ENCODE data around the gene ERCC5.

Gene ERCC5

DNA sequence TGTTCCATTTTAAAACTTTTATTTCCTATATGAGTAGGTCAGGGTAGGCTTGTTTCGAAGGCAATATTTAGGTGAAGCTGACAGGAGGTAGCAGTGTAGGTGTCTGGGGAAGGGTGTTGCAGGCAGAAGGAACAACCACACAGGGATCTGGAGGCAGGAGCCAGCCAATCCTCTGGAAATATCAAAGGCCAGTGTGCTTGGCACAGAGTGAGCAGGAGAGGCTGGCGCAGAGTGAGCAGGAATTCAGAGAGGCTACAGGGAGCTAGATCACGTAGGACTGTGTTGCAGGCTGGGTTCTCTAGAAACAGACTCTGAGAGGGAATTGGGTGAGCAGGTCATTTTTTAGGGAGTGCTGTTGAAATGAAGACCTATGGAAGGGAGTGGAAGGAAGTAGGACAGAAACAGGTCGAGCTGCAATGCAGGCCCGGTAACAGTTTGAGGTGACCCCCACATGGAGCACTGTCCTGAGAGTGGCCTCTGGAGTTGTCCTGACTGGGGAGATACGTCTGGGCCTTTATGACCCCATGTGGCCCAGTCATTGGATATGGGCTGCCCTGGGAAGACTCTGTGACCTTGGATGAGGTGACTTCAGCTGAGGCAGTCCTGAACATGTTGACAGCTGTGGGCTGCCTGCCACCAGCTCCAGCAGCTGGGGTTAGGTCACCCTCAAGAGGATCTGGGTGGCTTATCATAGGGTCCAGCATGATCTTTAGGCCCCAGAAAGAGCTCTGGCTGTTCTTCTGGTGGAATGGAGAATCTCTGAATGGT is 51.7 kb downstream of the ERCC5 start:
- DNase-seq, result no peak

DNA sequence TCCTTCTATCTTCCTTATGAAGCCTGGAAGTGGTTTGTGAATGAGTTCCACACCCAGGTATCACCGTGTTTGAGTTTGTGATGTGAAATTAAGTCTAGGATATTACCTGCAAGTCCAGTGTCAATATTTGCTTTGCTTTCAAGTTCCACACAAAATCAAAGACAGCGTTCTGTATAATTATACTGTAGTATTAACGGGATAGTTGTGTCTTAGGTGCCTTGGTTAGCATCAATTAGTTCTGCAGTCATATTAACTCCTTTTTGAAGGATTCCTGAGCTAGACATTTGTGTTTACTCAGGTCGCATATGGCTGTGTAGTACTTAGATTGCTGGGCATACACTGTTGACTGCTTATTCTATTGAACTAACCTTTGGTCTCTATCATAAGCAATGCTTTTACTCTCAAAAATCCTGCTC is 54.4 kb downstream of the ERCC5 start:
- no peak for DNase-seq

DNA sequence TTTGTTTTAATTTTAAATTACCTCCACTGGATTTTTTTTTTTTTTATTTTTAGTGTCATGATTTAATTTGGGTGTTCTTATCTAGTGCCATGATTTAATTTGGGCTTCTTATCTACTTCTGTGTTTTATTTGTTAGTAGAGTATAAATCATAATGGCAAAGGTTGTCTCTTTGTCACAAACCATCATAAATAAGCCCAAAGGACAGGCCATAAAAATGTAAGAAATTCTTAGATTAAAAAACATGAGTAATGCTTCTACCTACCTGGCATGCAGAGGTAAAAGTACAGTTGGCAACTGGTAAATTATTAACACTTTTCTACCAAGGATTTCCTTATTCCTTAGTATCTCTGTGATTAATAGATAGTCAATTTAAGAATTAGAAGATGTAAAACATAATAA is 55.2 kb downstream of the ERCC5 start:
- no peak for DNase-seq

DNA sequence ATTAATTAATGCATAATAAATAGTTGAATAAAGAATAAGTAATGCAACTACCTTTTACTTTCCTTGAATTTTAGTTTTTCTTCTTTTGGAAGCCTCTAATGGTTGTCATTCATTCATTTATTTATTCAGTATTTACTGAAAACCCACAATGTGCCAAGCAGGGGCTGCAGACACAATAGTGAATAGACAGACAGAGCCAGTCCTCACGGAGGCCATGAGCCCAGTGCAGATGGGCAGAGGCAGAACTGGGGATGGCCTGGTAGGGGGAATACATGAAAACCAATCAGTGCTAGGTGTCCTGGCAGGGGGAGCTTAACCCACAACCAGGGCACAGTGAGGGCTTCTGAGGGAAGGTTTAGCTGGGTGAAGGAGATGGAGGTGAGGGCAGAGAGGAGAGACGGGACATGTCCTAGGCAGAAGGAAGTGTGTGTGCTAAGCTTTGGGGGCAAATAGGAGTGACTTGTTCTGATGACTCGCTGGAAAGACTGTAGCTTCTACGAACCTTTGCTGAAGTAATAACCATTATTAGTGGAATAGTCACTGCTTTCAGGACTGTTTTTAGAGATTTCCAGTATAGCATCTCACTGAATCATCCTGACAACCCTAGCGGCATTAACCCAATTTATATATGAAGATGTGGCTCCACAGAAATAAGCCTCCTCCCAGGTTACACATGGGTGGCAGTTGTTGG is 55.9 kb downstream of the ERCC5 start:
- no peak for DNase-seq

DNA sequence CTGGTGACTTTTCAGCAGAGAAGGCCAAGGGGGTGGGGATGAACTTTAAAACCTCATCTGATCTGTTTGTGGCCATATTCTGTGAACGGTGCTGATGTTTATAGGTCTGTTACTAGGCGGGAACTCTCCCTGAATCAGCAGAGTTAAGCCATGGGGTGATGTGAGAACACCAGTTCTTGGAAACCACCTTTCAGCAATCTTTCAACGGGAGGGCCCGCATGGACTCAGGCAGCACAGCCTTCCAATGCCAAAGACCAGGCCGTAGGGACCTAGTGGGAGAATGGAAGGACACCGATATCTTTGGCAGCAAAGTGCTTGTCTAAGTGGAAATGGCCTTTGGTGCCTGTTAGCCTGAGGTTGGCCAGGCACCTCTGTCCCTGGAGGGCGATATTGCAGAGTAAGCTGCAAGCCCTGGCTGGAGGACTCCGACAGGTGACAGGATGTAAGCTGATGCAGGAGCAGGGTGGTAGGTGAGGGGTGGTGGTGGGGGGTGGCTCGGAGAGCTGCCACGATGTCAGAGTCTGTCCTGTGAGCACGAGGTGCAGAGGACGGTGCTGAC is 57.0 kb downstream of the ERCC5 start:
- no peak for DNase-seq

DNA sequence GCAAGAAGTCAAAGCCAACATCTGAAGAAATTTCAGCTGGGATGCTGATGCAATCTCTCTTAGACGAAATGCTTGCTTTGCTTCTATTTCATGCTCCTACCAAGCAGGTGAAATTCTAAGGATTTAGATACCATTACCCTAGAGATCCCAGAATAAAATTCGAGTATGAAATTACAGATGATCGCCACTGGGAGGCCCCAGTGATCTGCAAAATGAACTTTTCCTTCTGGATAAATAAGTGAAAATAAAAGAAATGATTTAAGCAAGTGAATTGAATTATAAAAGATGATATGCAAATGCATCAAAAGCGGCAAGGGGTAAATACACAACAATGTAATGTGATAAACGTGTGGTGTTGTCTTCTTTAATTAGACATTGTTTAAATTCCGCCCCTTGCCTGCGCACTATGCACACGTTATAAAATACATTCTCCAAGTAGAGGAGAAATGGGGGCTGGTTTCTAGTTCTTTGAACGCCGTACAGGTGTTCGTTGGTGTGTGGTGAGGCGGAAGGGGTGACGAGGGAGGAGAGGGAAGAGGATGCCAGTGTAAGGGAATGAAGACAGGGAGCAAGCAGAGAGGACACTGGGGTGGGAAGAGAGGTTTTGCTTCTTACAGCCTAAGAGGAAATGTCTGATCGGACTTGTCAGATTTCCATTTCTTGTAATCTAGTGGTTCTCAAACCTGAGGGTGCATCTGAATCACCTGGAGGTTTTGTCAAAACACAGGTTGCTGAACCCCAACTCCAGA is 58.0 kb downstream of the ERCC5 start:
- DNase-seq, result no peak

DNA sequence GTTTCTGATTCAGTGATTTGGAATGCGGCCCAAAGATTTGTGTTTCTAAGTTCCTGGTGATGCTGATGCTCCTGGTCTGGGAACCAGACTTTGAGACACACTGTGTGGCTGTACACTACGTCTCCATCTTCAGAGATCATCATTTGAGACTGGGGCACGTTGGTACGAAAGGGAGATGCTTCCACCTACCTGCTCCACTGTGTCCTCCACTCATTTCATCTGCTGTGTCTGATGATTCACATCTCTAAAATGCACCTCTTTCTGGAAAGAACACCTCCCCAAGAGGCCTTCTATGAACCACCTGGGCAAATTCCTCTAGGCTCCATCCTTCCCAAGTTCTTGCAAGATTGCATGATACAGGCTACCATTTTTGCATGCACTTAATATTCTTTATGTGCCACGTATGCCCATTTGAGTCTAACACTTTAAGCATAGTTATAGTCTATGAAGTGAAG is 58.6 kb downstream of the ERCC5 start:
- no peak for DNase-seq

DNA sequence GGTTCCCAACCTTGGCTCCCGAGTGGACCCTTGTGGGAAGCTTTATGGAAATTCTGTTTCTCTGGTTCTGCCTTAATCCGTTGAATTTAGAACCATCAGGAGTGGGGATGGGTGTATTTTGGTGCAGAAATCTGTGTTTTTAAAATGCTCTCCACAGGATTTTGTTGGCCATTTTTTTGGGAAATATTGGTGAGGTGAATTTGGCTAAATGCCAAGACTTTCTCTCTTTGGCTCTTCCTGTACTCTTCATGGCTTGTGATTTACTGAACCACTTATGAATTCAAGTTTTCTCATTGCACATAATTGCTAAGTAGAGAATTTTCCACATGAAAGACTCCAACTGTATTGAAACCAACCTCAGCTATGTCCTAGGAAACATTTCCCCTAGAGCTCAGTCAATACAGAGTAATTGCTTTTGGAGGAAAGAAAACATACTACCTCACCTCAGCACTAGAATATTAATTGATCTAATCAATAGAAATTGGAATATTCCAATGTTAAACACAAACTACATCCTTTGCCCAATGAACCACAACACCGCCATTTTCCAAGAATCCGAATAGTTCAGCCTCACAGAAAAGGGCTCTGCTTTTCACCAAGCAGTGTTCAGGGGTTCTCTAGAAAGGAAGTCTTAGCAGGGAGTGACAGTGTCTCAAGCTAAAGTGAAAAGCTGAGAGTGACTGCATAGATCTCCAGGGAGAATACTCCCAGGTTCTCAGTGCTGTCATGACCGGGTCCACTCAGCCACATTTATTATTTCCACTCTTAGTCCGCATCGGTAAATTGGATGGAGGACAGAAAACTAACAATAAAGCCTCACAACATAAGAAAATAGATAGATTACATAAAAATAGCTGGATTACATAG is 60.3 kb downstream of the ERCC5 start:
- DNase-seq, result no peak

DNA sequence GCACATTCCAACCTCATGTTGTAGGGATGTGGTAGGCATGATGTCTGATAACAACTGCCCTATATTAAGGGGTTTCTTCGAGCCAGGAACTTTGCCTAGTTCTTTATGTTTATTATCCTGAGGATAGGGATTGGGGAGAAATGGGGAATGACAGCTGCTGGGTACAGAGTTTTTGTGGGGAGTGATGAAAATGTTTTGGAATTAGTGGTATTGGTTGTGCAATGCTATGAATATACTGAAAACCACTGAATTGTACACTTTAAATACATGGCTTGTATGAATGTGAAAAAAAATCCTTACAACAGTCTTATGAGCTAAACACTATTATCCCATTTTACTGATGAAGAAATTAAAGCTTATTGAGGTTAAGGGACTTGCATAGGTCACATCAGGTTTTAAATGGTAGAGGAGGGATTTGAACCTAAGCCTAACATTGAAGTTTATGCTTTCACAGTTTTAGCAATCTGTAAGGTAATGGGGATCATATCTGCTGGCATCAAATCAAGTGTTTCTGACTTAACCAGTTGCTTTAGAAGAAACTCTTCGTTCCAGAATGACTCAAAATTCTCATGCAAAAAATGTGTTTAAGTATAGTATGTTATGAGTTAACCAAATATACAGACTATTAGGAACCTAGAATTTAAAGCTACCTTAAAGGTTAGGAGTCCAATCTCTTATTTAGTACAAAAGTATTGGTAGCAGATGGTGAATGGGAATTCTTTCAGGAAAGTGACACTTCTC is 61.4 kb downstream of the ERCC5 start:
- no peak for DNase-seq

DNA sequence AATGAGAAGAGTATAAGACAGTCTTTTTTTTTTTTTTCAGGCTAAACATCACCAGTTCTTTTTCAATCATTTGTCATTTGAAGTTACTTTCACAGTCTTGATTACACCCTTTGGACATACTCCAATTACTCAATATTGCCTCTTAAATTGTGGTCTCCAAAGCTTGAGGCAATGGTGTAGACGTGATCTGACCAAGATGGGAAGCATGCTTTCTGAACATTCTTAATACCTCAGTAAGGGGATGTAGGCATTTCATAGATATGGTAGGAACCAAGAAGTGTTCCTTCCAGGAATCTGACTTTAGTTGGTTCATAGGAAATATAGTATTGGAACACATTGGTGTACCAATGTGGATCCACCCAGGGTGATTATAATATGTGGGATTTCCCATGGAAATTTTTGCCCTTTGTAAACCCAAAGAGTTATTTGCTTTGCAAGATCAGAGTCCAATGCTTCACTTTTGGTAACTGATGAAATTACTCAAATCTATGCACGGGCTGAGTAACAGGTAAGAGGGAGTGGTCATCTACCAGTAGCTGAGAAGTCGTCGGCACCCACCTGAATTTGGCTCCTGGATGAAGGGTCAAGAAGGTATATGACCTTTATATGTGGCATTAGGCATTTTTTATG is 62.2 kb downstream of the ERCC5 start:
- no peak for DNase-seq

DNA sequence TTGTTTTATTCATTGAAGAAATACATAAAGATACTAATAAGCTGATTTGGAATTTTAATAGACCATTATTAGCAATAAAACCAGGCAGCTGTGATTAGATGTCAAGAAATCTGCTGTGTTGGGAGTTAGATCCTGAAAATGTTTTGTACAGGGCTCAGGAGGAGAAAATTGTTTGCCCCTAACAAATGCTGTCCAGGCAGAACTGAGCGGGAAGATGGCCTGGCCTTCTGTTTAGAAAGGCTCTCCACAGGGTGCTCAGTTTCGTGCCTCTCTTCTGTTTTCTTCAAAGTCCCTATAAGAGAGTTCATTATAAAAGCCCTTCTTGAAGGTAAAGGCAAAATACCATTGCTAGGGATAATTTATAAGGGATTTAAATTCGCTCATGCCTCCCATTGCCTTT is 64.1 kb downstream of the ERCC5 start:
- no peak for DNase-seq

DNA sequence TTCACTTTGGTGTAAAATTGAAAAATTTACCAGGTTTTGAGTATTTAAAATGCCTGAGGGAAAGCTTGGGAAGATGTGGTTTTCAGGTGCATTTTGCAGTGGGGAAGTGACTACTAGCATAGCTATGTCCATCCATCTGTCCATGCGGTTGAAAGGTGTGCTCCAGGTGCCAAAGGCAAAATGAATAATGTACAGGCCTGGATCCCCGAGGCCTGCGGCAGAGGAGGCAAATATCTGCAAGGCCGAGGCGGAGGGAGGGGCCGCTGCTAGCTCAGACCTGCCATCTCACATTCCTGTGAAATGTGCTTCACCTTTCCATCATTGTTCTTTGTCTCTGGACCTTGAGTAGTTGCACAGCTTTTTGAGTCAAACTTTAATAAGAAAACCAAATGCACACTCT is 65.5 kb downstream of the ERCC5 start:
- no peak for DNase-seq

DNA sequence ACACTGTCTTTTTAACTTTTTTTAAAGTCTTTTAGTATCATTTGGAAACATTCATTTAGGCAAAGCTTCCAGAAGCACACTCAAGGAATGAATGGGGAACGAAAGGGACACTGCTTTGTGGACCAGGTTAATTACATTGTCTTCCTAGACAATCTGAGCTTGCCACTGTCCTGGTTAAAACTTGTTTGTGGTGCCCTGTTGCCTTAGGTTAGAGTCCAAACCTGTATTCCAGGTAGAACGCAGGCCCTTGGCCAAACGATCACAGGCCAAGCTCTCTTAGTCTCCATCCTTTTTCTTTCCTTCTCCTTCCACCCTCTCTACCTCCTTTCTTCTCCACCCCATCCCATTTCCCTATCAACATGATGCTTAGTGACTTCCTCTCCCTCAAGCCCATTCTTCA is 66.8 kb downstream of the ERCC5 start:
- no peak for DNase-seq

DNA sequence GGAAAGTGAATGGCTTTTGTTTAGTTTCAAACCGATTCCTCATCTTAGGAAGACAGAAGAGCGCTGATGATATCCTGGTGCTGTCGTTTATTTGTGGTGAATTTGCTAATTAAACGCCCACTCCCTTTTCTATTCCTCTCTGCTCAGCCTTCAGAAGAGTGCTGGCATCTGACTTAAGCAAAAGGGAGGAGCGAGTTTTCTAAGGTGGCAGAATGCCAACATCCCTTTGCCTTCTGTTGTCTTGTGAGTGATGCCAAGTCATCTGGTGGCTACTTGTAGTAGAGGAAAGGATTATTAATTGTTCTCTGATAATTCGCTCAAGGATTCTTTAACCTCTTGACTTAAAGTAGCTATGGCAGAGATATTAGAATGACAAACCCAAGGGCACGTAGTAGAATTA is 68.1 kb downstream of the ERCC5 start:
- no peak for DNase-seq

DNA sequence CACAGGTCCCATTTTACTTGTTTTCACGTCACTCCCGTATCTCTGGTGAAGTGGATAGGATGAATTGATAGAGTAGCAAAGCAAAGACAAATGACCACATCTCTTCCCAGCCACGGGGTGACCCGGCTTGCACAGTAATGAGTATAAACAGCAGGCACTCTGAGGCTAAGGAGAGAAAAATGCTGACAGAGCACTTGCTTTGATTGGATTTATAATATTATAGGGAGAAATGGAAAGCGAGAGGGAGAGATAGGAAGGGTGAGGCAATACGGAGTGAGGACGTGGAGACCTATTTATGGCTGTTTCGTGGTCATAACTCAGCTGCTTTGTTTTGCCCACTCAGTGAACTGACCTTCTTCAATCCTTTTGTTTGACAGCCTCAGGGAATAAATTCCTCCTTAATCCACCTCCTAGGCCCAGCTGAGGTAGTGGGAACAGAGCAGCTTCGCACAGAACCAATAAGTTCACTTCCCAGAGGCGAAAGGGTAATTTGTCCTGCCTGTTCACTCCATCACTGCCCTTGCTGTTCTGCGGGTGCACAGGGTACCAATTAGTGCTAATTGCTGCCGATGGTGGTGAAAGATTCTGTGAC is 68.6 kb downstream of the ERCC5 start:
- no peak for DNase-seq

DNA sequence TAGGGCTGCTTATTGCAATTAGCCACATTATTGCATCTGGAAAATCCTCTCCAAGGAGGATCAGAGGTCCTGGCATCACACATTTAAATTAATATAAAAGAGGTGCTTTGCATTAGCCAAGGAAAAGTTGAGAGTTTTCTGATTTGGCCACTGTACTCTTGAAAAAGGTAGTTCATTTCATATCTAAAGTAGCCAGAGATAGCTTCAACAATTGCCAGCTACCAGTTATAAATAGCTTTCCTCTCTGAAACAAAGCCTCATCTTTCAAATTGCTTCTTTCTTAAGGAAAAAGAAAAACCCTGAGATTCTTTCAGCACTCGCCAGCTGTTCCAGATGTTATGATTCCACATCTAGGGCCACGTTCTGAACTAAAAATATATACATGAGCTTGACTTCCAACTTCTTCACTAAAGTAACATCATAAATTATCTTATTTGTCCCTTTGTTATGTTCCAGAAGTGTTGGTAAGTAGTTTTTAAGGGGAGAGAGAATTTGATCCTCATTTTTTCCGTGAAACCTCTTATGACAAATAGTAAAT is 69.6 kb downstream of the ERCC5 start:
- no peak for DNase-seq

DNA sequence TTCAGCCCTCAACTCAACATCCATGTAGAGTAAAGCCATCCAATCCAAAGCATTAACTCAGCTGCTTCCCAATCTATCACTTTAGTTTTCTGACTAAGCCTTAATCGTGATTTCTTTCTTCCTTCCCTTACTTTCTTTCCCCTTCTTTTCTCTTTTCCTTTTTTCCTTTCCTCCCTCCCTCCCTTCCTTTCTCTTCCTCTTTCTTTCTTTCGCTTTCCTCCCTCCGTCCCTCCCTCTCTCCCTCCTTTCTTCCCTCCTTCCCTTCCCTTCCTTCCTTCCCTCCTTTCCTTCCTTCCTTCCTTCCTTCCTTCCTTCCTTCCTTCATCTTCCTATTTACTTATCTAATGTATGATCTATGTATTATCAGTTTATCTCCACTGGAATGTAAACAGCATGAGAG is 71.2 kb downstream of the ERCC5 start:
- no peak for DNase-seq

DNA sequence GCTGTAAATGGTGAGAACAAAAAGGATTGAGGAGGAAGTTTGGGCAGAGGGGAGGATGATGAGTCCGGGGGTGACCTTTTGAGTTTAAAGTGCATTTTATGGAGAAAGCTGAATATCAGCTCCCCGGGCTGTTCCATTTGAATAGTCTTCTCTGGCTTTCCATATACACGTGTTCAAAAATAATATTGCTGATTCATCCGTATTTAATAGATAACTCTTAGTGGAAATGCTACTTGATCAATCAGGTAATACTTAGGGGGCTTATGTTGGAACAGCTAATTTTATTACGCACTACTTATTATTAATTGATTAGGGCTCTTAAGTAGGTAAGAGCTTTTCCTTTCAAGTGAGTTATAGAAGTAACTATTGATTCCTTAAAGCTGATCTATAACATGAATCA is 76.4 kb downstream of the ERCC5 start:
- no peak for DNase-seq

Measured in NCI-H1436 treated with DMSO at 0.1 percent for 48 hours (cell line).